KBM-7 (cell line): ENCODE measurements around the gene SKOR2.
"Not testable (repeated sequence)": the region's sequence is repeated elsewhere in the genome, so short reads cannot be mapped to it uniquely, and the experiment has no call there.

ENCODE experiments used
- DNase-seq: peaks from one replicate; pipeline ENCODE4 v3.0.0-alpha.2; 2015
- in situ Hi-C: fragments of 300-500 bp; cut with MboI; formaldehyde crosslinking; loops from 2 replicates; pipeline ENCODE4 v1.14.3; 2020; ENCODE audit warnings: low sequenced_read_pairs, low pct_unique_long_range_greater_than_20kb, mixed read lengths

The SKOR2 gene

DNA sequence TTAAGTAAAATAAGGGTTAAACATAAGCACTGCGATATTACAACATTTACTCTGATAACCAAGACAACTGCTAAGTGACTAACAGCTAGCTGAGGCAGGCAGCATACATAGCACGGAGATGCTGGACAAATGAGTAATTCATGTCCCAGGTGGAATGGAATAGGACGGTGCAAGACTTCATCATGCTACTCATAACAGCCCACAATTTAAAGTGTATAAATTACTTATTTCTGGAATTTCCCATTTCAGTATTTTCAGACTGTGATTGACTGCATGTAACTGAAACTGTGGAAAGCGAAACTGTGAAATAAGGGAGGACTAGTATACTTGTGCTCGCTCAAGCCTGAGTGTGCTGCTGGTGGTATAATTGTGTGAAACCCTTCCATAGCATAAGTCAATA lies 88.2 kb downstream of the SKOR2 start:
- no peak for DNase-seq
- in situ Hi-C loops, result no loop called here

DNA sequence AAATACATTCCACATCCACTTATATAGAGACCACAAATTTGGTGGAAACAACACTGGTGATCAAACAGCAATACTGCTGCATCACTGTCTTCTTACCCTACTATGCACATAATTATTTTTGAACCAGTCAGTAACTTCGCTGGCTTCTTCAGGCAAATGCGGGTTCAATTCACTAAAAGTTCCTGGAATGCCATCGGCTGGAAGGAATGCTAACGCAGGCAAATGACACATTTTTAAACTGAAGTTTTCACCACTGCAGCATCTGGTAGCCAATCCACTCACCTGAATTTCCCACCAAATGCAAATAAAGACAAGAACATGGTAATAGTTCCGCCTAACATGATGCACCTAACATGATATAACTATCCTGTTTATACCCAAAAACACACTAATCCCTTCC lies 91.2 kb downstream of the SKOR2 start:
- in situ Hi-C loops, result no loop called here
- no peak for DNase-seq

DNA sequence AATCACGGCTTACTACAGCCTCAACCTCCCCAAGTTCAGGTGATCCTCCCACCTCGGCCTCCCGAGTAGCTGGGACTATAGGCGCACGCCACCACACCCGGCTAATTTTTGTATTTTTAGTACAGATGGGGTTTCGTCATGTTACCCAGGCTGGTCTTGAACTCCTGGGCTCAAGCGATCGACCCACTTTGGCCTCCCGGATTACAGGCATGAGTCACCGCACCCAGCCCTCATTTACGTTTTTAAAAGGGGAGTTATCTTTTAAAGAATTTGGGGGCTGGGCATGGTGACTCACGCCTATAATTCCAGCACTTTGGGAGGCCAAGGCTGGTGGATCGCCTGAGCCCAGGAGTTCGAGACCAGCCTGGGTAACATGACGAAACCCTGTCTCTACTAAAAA lies 93.1 kb downstream of the SKOR2 start:
- DNase-seq, in situ Hi-C loops: not testable (repeated sequence)
